OCI-LY7 (cell line): ENCODE measurements around the gene FNDC5. TPM values are rescaled to one million over a fixed set of nuclear protein-coding genes. Genes with fewer than 3 reads are reported as not detected.

Experiments
- BruUV-seq: library from RNA; stranded (reverse); fragments of 400-500 nt; replicated peaks from 2 replicates; lab custom pipeline; 2021; lab: Mats Ljungman, UMichigan
- CTCF ChIA-PET: fragments of 300-600 bp; sonication (Branson Sonifier 250); formaldehyde crosslinking; loops from one replicate; lab custom pipeline; 2022; ENCODE audit warnings: antibody characterized with exemption; ENCODE audit not compliant: unreplicated experiment; lab: Charles Lee
- POLR2A ChIA-PET: fragments of 300-600 bp; sonication (Branson Sonifier 250); formaldehyde crosslinking; loops from one replicate; lab custom pipeline; 2022; ENCODE audit warnings: antibody characterized with exemption; lab: Charles Lee
- DNase-seq: peaks from one replicate; pipeline ENCODE4 v3.0.0-alpha.2; 2015; ENCODE audit warnings: low spot score
- H2AFZ ChIP-seq: fragments of 200-600 bp; sonication (generic), shearing (Covaris generic); 2 replicates; pipeline ENCODE4 v1.6.1; 2014; ENCODE audit warnings: mild to moderate bottlenecking, antibody characterized with exemption, low read length, moderate library complexity
- H3K27ac ChIP-seq: fragments of 200-600 bp; sonication (generic); 2 replicates; pipeline ENCODE4 v1.5.1; 2014; ENCODE audit warnings: mixed run types, low read depth, mild to moderate bottlenecking, moderate library complexity, low read length, inconsistent platforms; ENCODE audit not compliant: poor library complexity, severe bottlenecking
- H3K36me3 ChIP-seq: fragments of 200-600 bp; sonication (generic); 2 replicates; pipeline ENCODE4 v1.6.1; 2014; ENCODE audit warnings: mild to moderate bottlenecking, antibody characterized with exemption, low read length, moderate library complexity, mixed read lengths; ENCODE audit not compliant: insufficient read depth
- H3K4me1 ChIP-seq: fragments of 200-600 bp; sonication (generic); 2 replicates; pipeline ENCODE4 v1.5.1; 2014; ENCODE audit warnings: mild to moderate bottlenecking, low read length; ENCODE audit not compliant: insufficient read depth, poor library complexity, severe bottlenecking
- H3K4me2 ChIP-seq: fragments of 200-600 bp; sonication (generic); 2 replicates; pipeline ENCODE4 v1.6.1; 2014; ENCODE audit warnings: mild to moderate bottlenecking, low read length
- H3K4me3 ChIP-seq: fragments of 200-600 bp; sonication (generic); 2 replicates; pipeline ENCODE4 v1.5.1; 2014; ENCODE audit warnings: mild to moderate bottlenecking, low read depth, low read length; ENCODE audit not compliant: poor library complexity, severe bottlenecking
- H3K79me2 ChIP-seq: fragments of 200-600 bp; sonication (generic); 2 replicates; pipeline ENCODE4 v1.6.1; 2016; ENCODE audit warnings: low read depth, mild to moderate bottlenecking, low read length, moderate library complexity, mixed read lengths; ENCODE audit not compliant: insufficient read depth
- H3K9me2 ChIP-seq: fragments of 200-600 bp; sonication (generic); 2 replicates; pipeline ENCODE4 v1.6.1; 2016; ENCODE audit warnings: mild to moderate bottlenecking, low read length, mixed read lengths; ENCODE audit not compliant: insufficient read depth
- H3K9me3 ChIP-seq: fragments of 200-600 bp; sonication (generic); 2 replicates; pipeline ENCODE4 v1.6.1; 2014; ENCODE audit warnings: mild to moderate bottlenecking, mixed run types, low read length, mixed read lengths
- H4K20me1 ChIP-seq: fragments of 200-600 bp; sonication (generic); 2 replicates; pipeline ENCODE4 v1.6.1; 2014; ENCODE audit warnings: mild to moderate bottlenecking, antibody characterized with exemption, low read length, moderate library complexity, mixed read lengths; ENCODE audit not compliant: insufficient read depth
- EZH2phosphoT487 ChIP-seq: fragments of 200-600 bp; sonication (generic); IDR thresholded peaks from 2 replicates; pipeline ENCODE4 v1.6.1; 2018; ENCODE audit warnings: low read depth, borderline replicate concordance, mild to moderate bottlenecking, mixed run types, antibody characterized with exemption, low read length, moderate library complexity, mixed read lengths
- intact Hi-C: fragments of 100-400 bp; cut with micrococcal nuclease; formaldehyde crosslinking; loops from one replicate; pipeline ENCODE4 v1.10.0; 2022; ENCODE audit not compliant: unreplicated experiment
- total RNA-seq, 2 experiments: library from RNA; depleted of rRNA in 1 of 2; stranded (reverse); fragments of >200 nt in 1 of 2; shearing (Covaris generic) in 1 of 2; gene quantifications; 2 replicates each; pipeline ENCODE4 v1.2.3, GENCODE V29; 2014 to 2022
- TF ChIP-seq, protein P1 (sequence below): fragments of 200-600 bp; sonication (generic); conservative IDR thresholded peaks from 2 replicates; pipeline ENCODE4 v1.5.1; 2014; ENCODE audit warnings: mild to moderate bottlenecking, antibody characterized with exemption, low read length, moderate library complexity, mixed read lengths

The FNDC5 gene
- total RNA-seq, 2 experiments from 2014 or later: not detected

DNA sequence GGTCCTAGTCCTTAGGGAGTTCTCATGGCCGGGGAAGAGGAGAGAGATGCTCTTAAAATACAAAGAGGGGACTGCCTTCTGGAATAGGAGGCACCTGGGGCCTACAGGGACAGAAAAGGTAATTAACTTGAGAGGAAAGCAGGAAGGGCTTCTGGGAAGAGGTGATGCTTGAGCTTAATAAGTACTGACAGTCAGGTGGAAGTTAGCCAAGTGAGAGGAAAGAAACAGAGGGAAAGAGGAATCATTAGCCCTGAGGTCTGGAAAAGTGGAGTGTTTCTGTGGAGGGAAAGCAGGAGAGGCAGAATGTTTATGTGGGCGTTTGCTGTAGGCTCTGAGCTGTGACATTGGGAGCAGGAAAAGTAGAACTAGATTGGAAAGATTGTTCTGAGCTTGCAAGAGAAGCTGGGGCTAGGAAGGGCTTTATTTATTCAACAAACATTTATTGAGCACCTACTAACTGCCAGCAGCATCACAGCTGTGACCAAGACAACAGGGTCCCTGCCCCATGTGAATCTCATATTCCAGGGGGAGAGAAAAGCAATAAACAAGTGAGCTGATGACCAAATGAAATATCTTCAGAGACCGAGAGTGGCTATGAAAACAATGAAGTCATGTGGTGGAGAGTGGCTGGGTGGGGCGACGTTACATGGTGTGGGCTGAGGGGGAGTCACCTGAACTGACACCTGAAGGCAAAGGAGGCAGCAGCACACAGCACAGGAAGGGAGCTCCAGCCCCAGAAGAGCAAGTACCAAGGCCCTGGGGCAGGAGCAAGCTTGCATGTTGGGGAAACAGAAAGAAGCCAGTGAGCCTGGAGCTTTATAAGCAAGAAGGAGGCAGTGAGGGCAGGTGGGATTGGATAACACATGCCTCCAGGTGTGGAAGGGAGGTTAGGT is 4.4 kb upstream of the FNDC5 start:
- H3K36me3 ChIP-seq: no peaks in the 10 kb centered on the region
- H3K4me1 ChIP-seq: peaks cover 43% of the 10 kb centered on the region
- H3K9me3 ChIP-seq: no peaks in the 10 kb centered on the region
- POLR2A ChIA-PET: interaction anchor here (0.5 to 0.7 kb wide), 2 partner anchors 150 to 162 kb away, joined by 5 to 13 read pairs; no protein-coding TSS in a partner anchor
- H2AFZ ChIP-seq: no peak overlapping the region
- no peaks in the 10 kb centered on the region for H3K79me2 ChIP-seq
- no peak for DNase-seq
- CTCF ChIA-PET: interaction anchor here (1.2 to 1.3 kb wide), 2 partner anchors 16 to 183 kb away, joined by 3 to 4 read pairs; no protein-coding TSS in a partner anchor
- H3K27ac ChIP-seq: no peak overlapping the region
- TF ChIP-seq, protein P1, sequence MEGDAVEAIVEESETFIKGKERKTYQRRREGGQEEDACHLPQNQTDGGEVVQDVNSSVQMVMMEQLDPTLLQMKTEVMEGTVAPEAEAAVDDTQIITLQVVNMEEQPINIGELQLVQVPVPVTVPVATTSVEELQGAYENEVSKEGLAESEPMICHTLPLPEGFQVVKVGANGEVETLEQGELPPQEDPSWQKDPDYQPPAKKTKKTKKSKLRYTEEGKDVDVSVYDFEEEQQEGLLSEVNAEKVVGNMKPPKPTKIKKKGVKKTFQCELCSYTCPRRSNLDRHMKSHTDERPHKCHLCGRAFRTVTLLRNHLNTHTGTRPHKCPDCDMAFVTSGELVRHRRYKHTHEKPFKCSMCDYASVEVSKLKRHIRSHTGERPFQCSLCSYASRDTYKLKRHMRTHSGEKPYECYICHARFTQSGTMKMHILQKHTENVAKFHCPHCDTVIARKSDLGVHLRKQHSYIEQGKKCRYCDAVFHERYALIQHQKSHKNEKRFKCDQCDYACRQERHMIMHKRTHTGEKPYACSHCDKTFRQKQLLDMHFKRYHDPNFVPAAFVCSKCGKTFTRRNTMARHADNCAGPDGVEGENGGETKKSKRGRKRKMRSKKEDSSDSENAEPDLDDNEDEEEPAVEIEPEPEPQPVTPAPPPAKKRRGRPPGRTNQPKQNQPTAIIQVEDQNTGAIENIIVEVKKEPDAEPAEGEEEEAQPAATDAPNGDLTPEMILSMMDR: no peak
- no peak for TF ChIP-seq EZH2phosphoT487
- BruUV-seq: no TSS peak
- H4K20me1 ChIP-seq: no peaks in the 10 kb centered on the region
- H3K4me2 ChIP-seq: peak overlapping the region; percentile 38
- H3K9me2 ChIP-seq: no peaks in the 10 kb centered on the region
- no peak overlapping the region for H3K4me3 ChIP-seq
- intact Hi-C loops: no loop called here

DNA sequence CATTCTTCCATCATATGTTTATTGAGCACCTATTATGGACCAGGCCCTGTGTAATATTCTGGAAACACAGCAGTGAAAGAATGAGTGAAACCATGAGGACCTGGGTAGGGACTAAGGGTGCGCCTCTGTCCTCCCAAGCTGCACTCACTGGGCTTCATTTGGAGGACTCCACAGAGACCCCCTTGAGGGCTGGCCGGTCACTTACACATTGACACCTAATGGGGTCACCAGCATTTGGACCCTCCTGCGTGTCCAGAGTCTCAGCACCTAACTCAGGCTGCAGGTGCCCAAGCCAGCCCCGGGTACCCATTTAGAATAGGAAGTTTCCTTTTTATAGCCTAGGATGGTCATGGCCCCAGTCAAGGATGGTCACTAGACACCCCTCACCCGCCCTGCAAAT is 2.8 kb upstream of the FNDC5 start:
- POLR2A ChIA-PET: no interaction called here
- intact Hi-C loops: loop anchor here (2.0 kb wide), 2 partner anchors 55 to 161 kb away; no protein-coding TSS in a partner anchor
- TF ChIP-seq EZH2phosphoT487: no peak
- TF ChIP-seq, protein P1: no peak

DNA sequence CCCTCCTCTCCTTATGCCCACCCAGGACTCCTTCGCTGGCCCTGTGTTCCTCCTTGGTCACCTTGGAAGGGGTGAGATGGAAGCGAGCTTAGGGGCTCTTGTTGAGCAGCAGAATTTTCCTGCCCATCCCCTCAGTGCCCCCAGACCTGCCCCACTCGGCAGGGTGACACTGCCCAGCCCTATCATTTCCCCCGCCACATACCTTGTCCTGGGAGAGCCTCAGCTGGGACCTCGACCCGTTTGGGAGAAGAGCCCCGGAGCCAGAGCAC is 1.4 kb upstream of the FNDC5 start:
- POLR2A ChIA-PET: interaction anchor here (2.0 kb wide), 1 partner anchor 12 kb away, joined by 4 read pairs; no protein-coding TSS in a partner anchor
- no peaks in the 10 kb centered on the region for H3K9me3 ChIP-seq
- H3K4me2 ChIP-seq: peak overlapping the region; percentile 87
- no peaks in the 10 kb centered on the region for H3K36me3 ChIP-seq
- H3K4me3 ChIP-seq: peak overlapping the region; percentile 33
- BruUV-seq: no TSS peak
- no peak overlapping the region for H3K27ac ChIP-seq
- intact Hi-C loops: loop anchor here (1.0 to 2.0 kb wide), 3 partner anchors 53 to 352 kb away; no protein-coding TSS in a partner anchor
- H4K20me1 ChIP-seq: no peaks in the 10 kb centered on the region
- no peak overlapping the region for H2AFZ ChIP-seq
- no peak for DNase-seq
- no peaks in the 10 kb centered on the region for H3K79me2 ChIP-seq
- no peaks in the 10 kb centered on the region for H3K9me2 ChIP-seq
- CTCF ChIA-PET: interaction anchor here (0.6 to 0.8 kb wide), 2 partner anchors 56 to 75 kb away, joined by 3 to 6 read pairs; no protein-coding TSS in a partner anchor
- H3K4me1 ChIP-seq: peaks cover 43% of the 10 kb centered on the region
- TF ChIP-seq, protein P1: no peak

More for the DNA sequence above, 2.8 kb upstream of the FNDC5 start:
- no peak overlapping the region for H3K4me3 ChIP-seq
- BruUV-seq: no TSS peak
- no peak overlapping the region for H2AFZ ChIP-seq
- no peaks in the 10 kb centered on the region for H3K36me3 ChIP-seq
- H3K4me1 ChIP-seq: peaks cover 43% of the 10 kb centered on the region
- H3K27ac ChIP-seq: no peak overlapping the region
- no peaks in the 10 kb centered on the region for H3K9me2 ChIP-seq
- CTCF ChIA-PET: no interaction called here
- no peaks in the 10 kb centered on the region for H4K20me1 ChIP-seq
- H3K9me3 ChIP-seq: no peaks in the 10 kb centered on the region
- DNase-seq: no peak
- H3K79me2 ChIP-seq: no peaks in the 10 kb centered on the region
- no peak overlapping the region for H3K4me2 ChIP-seq
